ENCODE results near the gene SDK1. TPM values are rescaled to one million over a fixed set of nuclear protein-coding genes. Genes with fewer than 3 reads are reported as not detected.

The SDK1 gene
- total and polyA plus RNA-seq, 2 of the 8 experiments (the other 6 are each of a cell fraction or from before 2014, with no cell fraction given) = 3.3 to 7.2 TPM

DNA sequence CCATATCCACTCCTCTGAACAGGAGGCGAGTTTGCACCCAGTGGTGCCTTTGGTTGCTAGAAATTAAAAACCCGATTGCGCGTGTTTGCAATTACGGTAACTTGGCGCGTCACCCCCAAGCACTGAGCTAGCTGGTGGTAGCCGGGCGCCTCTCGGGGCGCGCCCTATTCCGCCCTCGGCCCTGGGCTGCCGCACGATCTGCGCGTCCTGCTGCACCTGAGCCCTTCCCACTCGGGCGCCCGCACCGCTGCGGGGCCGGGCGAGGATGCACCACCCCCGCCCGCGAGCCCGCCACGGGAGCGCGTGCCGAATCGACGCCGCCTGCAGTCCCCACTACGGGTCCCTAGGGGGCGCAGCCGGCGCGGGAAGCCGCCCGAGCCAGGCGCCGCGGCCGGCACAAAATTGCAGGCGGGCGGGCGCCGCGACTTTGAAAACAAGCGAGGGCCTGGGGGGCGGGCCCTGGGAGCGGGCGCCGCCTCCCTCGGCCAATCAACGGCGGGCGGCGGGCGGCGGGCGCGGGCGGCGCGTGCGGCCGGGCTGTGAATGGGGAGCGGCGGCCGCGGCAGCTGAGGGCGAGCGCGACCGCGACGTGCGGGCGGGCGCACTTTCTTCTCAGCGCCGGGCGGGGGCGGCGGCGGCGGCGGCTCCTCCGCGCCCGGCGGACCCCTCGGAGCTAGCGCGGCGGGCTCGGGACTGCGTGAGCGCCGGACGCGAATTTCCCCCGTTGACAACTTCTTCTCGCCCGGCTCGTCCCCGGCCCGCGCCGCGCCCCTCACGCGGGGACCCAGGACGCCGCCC lies at the start of gene SDK1 (continued):
- TF ChIP-seq PHF8 (conservative IDR thresholded peaks at IDR 0.05; ENCODE audit: low read depth, low read length) (peak; percentile 44; the same call in 1 of the 2 replicates), RNF2 (IDR thresholded peaks at IDR 0.05; ENCODE audit: borderline replicate concordance, low read depth, low read length, missing control alignments, poor library complexity, severe bottlenecking) (no peak), KDM4A (IDR thresholded peaks at IDR 0.05; ENCODE audit: low read depth, low read length, severe bottlenecking) (peak; percentile 84), MAX (IDR thresholded peaks at IDR 0.05) (peak; percentile 91), RBBP5 (IDR thresholded peaks at IDR 0.05; ENCODE audit: borderline replicate concordance, low read depth, low read length) (peak; percentile 40; the same call in 1 of the 2 replicates), MAFK (IDR thresholded peaks at IDR 0.05; ENCODE audit: low read depth, low read length) (0 out of 2 replicates have a peak, but pooled peaks have one; percentile 6), HDAC6 (IDR thresholded peaks at IDR 0.05; ENCODE audit: low read depth, low read length) (no peak), EGR1 (IDR thresholded peaks at IDR 0.05; ENCODE audit: borderline replicate concordance, low read depth, low read length) (peak; percentile 20; the same call in 1 of the 2 replicates), CTBP2 (IDR thresholded peaks at IDR 0.05; ENCODE audit: borderline replicate concordance, insufficient read depth, insufficient read length, low read length) (no peak), USF2 (IDR thresholded peaks at IDR 0.05; ENCODE audit: low read length) (no peak), CREB1 (IDR thresholded peaks at IDR 0.05) (0 out of 2 replicates have a peak, but pooled peaks have one; percentile 31), FOSL1 (IDR thresholded peaks at IDR 0.05; ENCODE audit: insufficient read depth, low read depth, low read length) (no peak), ASH2L (IDR thresholded peaks at IDR 0.05; ENCODE audit: low read length) (peak; percentile 84), HDAC2 (IDR thresholded peaks at IDR 0.05; ENCODE audit: borderline replicate concordance in 1 of 2, low read depth in 2 of 2, low read length in 2 of 2) (peak; percentile 63 to 76; a peak in 2 of 4 replicates)
